Measurements from ENCODE around the gene CTNNAL1.
A peak's percentile ranks its signal among the peaks of the same experiment; 100 is the strongest.
"Not testable (repeated sequence)": the region's sequence is repeated elsewhere in the genome, so short reads cannot be mapped to it uniquely, and the experiment has no call there.

Gene CTNNAL1

GRCh38 chr9:109012876-109013678 lies at the start of gene CTNNAL1:
TSS of gene CTNNAL1 (minus strand) at chr9:109013499. CDS start at chr9:109013442, 57 bp downstream.
- DNase-seq (ENCODE audit: low read depth), result no peak

- no peak for DNase-seq (ENCODE audit: low read depth)
Measured at GRCh38 chr9:109062543-109062942, 49.2 kb upstream of the CTNNAL1 start.

GRCh38 chr9:109060191-109060590 lies 46.9 kb upstream of the CTNNAL1 start:
- no peak for DNase-seq (ENCODE audit: low read depth)

DNA sequence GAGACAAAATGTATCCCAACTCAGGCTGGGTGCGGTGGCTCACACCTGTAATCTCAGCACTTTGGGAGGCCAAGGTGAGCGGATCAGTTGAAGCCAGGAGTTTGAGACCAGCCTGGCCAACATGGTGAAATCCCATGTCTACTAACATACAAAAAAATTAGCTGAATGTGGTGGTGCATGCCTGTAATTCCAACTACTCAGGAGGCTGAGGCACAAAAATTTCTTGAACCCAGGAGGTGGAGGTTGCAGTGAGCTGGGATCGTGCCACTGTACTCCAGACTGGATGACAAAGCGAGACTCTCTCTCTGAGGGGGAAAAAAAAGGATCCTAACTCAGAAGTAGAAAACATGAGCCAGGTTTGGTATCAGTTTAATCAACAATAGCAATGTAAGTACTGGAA lies 39.8 kb upstream of the CTNNAL1 start:
- DNase-seq (ENCODE audit: low read depth), result not testable (repeated sequence)

GRCh38 chr9:109052416-109052815 lies 39.1 kb upstream of the CTNNAL1 start:
- DNase-seq (ENCODE audit: low read depth), result peak; percentile 59

- DNase-seq (ENCODE audit: low read depth), result no peak
Measured at GRCh38 chr9:109051733-109052132, 38.4 kb upstream of the CTNNAL1 start.

- DNase-seq (ENCODE audit: low read depth), result no peak
Measured at GRCh38 chr9:109050444-109050843, 37.1 kb upstream of the CTNNAL1 start.

DNA sequence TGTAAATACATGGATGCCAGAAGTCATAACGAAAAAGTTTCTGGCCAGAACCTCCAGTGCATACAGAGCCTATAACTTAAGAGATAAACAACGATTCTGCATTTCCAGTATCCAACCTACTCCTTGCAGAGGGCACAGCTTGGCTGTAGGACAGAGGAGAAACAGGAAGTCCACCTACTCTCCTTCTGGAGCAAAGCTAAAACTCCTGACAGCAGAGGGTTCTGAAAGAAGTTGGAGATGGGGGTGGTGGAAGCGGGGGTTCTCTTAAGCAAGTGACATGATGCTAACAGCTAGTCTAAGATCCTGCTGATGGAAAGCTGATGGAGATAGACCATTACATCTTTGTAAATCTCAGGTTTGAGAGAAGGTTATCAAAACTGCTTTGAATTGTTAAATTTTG lies 35.5 kb upstream of the CTNNAL1 start:
- no peak for DNase-seq (ENCODE audit: low read depth)

GRCh38 chr9:109047259-109047658 lies 34.0 kb upstream of the CTNNAL1 start:
- no peak for DNase-seq (ENCODE audit: low read depth)

DNA sequence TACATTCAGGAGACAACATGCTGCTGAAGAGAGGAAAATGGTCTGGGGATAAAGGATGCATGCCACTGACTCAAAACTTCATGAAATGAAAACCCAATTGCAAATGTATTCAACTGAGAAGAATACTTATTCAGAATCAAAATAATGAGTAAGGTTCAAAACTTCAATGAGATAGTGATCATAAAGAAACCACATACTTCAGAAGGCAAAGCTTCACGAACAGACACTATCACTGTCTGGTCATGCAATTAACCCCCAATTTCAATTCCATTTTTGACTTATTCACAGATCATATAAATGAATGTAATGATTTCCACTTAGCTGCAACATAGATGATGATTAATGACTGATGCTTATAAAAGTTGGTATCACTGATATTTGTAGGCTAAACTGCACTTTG lies 33.0 kb upstream of the CTNNAL1 start:
- no peak for DNase-seq (ENCODE audit: low read depth)

DNA sequence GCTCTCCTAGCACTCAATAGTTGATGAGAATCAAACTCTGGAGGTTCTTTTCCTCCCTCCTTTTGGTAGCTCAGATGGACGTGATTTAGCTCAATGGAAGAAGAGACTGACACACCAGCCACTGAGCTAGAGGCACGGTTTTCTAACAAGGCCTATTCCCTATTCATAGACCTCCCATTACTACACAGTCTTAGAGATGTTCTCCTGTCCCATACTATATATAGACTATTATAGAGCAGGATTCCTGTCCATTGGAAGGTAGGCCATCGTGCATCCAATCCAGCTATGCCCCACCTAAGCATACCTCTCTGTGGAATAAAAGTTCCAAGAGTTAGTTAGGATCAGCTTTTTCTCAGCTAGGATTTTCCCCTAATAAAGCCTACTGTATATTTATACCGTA lies 30.3 kb upstream of the CTNNAL1 start:
- DNase-seq (ENCODE audit: low read depth), result no peak

DNA sequence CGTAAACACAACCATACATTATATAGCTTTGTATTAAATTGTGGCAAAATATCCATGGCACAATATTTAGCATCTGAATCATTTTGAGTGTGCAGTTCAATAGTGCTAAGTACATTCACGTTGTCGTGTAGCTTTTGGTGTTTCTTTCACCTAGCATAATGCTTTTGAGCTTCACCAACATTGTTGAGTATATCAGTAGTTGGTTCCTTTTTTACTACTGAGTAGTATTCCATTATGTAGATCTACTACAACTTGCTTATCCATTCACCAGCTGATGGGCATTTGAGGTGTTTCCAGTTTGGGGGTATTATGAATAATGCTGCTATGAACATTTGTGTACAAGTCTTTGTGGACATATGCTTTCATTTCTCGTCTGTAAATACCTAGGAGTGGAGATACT lies 27.3 kb upstream of the CTNNAL1 start:
- DNase-seq (ENCODE audit: low read depth), result no peak

- no peak for DNase-seq (ENCODE audit: low read depth)
Measured at GRCh38 chr9:109039539-109039938, 26.2 kb upstream of the CTNNAL1 start.

DNA sequence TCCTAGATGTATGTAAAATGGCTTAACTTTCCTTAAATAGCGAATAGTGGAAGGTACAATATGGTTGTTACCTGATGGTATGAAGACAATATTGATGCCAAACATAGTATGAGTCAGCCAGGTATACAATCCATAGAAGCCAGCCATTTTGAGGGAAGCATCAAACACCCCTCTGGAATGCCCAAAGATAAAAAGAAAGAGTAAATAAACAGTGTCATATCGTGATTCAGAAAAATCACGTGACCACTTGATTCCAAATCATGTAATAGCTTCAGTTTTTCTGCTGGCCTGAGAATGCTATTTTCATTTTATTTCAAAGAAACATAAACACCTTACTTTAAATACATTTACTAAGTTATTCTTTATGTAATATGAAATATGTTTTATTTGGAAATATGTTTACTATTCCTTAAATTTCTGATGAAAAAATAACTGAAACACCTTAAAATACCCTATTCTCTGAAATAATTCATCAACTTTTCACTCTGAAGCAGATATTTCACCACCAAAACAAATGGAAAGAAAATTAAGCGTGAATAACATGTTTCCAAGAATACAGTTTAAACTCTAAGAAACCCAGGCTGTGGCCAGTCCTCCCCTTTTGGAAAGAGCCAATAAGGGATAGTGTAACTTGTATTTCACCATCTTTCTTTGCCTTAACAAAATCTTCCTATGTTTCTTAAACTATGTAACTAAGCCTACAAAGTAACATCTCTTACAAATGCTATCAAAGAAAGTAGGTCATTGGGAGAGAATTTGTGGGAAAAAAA lies 24.8 kb upstream of the CTNNAL1 start:
- DNase-seq (ENCODE audit: low read depth), result no peak

GRCh38 chr9:109036744-109037680 lies 23.7 kb upstream of the CTNNAL1 start:
- DNase-seq (ENCODE audit: low read depth), result no peak

DNA sequence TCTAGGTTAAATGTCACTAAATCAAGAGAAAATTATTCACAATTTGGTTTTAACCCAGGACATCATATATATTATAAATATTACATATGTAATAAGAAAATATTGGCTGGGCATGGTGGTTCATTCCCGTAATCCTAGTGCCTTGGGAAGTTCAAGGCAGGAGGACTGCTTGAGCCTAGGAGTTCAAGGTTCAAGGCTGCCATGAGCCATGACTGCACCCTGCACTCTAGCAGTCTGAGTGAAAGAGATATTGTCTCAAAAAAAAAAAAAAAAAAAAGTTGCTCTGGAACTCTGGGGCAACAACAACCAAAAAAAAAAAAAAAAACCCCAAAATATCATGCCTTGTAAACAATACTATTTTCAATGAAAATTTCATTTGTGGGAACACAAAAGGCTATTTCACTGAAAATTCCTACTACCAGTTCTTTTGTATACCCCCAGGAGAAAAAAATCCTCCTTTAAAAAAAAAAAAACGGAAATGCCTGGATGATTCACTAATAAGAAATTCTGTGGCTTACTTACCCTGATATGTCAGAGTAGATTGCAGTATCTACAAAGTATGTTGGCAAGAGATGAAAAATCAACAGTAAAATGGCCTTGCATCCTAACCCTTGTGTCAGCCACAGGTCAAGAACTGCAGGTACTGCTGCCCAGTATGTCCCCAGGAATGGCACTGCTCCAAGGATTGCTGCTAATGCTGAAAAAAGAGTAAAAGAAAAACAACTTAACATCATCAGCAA lies 22.6 kb upstream of the CTNNAL1 start:
- DNase-seq (ENCODE audit: low read depth), result peak; percentile 81

GRCh38 chr9:109033941-109034700 lies 20.8 kb upstream of the CTNNAL1 start:
- DNase-seq (ENCODE audit: low read depth), result no peak

DNA sequence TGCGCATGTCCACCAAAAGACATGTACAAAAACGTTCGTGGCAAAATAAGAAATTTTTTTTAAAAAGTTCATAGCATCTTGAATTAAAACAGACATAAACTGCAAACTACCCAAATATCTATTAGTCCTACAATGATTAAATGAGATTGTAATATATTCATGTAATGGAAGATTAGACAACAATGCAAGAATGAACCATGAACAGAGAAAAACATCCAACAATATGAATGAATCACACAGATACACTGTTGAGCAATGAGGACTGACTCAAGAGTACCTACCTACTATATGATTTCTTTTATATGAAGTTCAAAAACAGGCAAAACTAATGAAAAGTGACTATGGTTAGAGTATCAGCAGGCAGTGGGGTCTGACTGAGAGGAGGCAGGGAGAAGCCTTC lies 17.9 kb upstream of the CTNNAL1 start:
- no peak for DNase-seq (ENCODE audit: low read depth)

GRCh38 chr9:109030426-109030825 lies 17.1 kb upstream of the CTNNAL1 start:
- no peak for DNase-seq (ENCODE audit: low read depth)

- no peak for DNase-seq (ENCODE audit: low read depth)
Measured at GRCh38 chr9:109028457-109028856, 15.2 kb upstream of the CTNNAL1 start.

GRCh38 chr9:109027176-109027575 lies 13.9 kb upstream of the CTNNAL1 start:
- DNase-seq (ENCODE audit: low read depth), result no peak

Data from GM04503 (cell line).